OCI-LY3 (cell line): Measurements from ENCODE around the gene KRT1.

Experiments
- H2AFZ ChIP-seq: fragments of 200-600, 300-600 bp; shearing (Covaris generic); 2 replicates; pipeline ENCODE4 v1.6.0; 2014; ENCODE audit warnings: antibody characterized with exemption, low read depth, low read length
- H3K27ac ChIP-seq: fragments of 200-600, 300-600 bp; sonication (generic); 2 replicates; pipeline ENCODE4 v1.5.1; 2014; ENCODE audit warnings: mild to moderate bottlenecking, low read length, moderate library complexity, mixed read lengths
- H3K27me3 ChIP-seq: fragments of 200-600, 300-600 bp; sonication (generic); 2 replicates; pipeline ENCODE4 v1.6.1; 2014; ENCODE audit warnings: low read depth, low read length, mixed read lengths
- H3K36me3 ChIP-seq: fragments of 200-600, 300-600 bp; sonication (generic); replicated peaks from 2 replicates; pipeline ENCODE3; 2014; ENCODE audit warnings: low read depth, low read length, mixed read lengths
- H3K4me1 ChIP-seq: fragments of 300-600, 200-600 bp; sonication (generic); 2 replicates; pipeline ENCODE4 v1.6.1; 2014; ENCODE audit warnings: low read length, mixed read lengths
- H3K4me2 ChIP-seq: fragments of 200-600, 300-600 bp; sonication (generic); 2 replicates; pipeline ENCODE4 v1.6.1; 2014; ENCODE audit warnings: low read length, mixed read lengths
- H3K4me3 ChIP-seq: fragments of 300-600, 200-600 bp; sonication (generic); 2 replicates; pipeline ENCODE4 v1.5.1; 2014; ENCODE audit warnings: antibody characterized with exemption, mild to moderate bottlenecking, low read length, moderate library complexity
- H3K79me2 ChIP-seq: fragments of 300-600, 200-600 bp; shearing (Covaris generic); 2 replicates; pipeline ENCODE4 v1.6.1; 2014; ENCODE audit warnings: mild to moderate bottlenecking, low read length, mixed read lengths
- H3K9ac ChIP-seq: fragments of 300-600, 200-600 bp; shearing (Covaris generic); 2 replicates; pipeline ENCODE4 v1.6.0; 2014; ENCODE audit warnings: mild to moderate bottlenecking, low read length, moderate library complexity
- H3K9me3 ChIP-seq: fragments of 200-600, 300-600 bp; shearing (Covaris generic); 2 replicates; pipeline ENCODE4 v1.6.1; 2014; ENCODE audit warnings: low read length, mixed read lengths; ENCODE audit not compliant: insufficient read depth
- H4K20me1 ChIP-seq: fragments of 200-600, 300-600 bp; sonication (generic); 2 replicates; pipeline ENCODE4 v1.6.1; 2016; ENCODE audit warnings: low read length, mixed read lengths; ENCODE audit not compliant: insufficient read depth
- CTCF ChIP-seq: fragments of 200-600, 300-600 bp; sonication (generic); IDR thresholded peaks from 2 replicates; pipeline ENCODE4 v1.5.1; 2014; ENCODE audit warnings: antibody characterized with exemption, low read length, low read depth
- EZH2phosphoT487 ChIP-seq: fragments of 200-600 bp; shearing (Covaris generic); IDR thresholded peaks from 2 replicates; pipeline ENCODE4 v1.6.1; 2018; ENCODE audit warnings: antibody characterized with exemption, mixed run types, low read depth

Gene KRT1

GRCh38 chr12:52726451-52726850 is 46.2 kb upstream of the KRT1 start:
- H3K36me3 ChIP-seq: no peaks in the 10 kb centered on the region
- H3K4me3 ChIP-seq: no peak overlapping the region
- no peaks in the 10 kb centered on the region for H3K4me1 ChIP-seq
- H4K20me1 ChIP-seq: no peaks in the 10 kb centered on the region
- peaks cover 21% of the 10 kb centered on the region for H3K27me3 ChIP-seq
- no peak overlapping the region for H3K27ac ChIP-seq
- H2AFZ ChIP-seq: no peak overlapping the region
- H3K4me2 ChIP-seq: no peak overlapping the region
- no peak overlapping the region for H3K9ac ChIP-seq
- H3K9me3 ChIP-seq: no peaks in the 10 kb centered on the region
- TF ChIP-seq CTCF (no peak), EZH2phosphoT487 (no peak)
- H3K79me2 ChIP-seq: no peaks in the 10 kb centered on the region

GRCh38 chr12:52724384-52724783 is 44.2 kb upstream of the KRT1 start:
- H3K9ac ChIP-seq: no peak overlapping the region
- no peaks in the 10 kb centered on the region for H3K4me1 ChIP-seq
- H3K4me2 ChIP-seq: no peak overlapping the region
- H3K27ac ChIP-seq: no peak overlapping the region
- no peak for TF ChIP-seq CTCF
- TF ChIP-seq EZH2phosphoT487: no peak
- no peak overlapping the region for H3K4me3 ChIP-seq
- H4K20me1 ChIP-seq: no peaks in the 10 kb centered on the region
- peaks cover 14% of the 10 kb centered on the region for H3K27me3 ChIP-seq
- H3K36me3 ChIP-seq: no peaks in the 10 kb centered on the region
- no peak overlapping the region for H2AFZ ChIP-seq
- H3K9me3 ChIP-seq: no peaks in the 10 kb centered on the region
- no peaks in the 10 kb centered on the region for H3K79me2 ChIP-seq

- H4K20me1 ChIP-seq: no peaks in the 10 kb centered on the region
- TF ChIP-seq CTCF (no peak), EZH2phosphoT487 (no peak)
- H3K4me2 ChIP-seq: no peak overlapping the region
- no peaks in the 10 kb centered on the region for H3K79me2 ChIP-seq
- H3K36me3 ChIP-seq: no peaks in the 10 kb centered on the region
- H3K9ac ChIP-seq: no peak overlapping the region
- H3K4me1 ChIP-seq: no peaks in the 10 kb centered on the region
- H3K27me3 ChIP-seq: peaks cover 11% of the 10 kb centered on the region
- H3K27ac ChIP-seq: no peak overlapping the region
- H3K9me3 ChIP-seq: no peaks in the 10 kb centered on the region
- H2AFZ ChIP-seq: no peak overlapping the region
- no peak overlapping the region for H3K4me3 ChIP-seq
These were observed 42.5 kb upstream of the KRT1 start for GRCh38 chr12:52722680-52723079.

GRCh38 chr12:52721838-52722470 is 41.7 kb upstream of the KRT1 start:
- no peaks in the 10 kb centered on the region for H3K36me3 ChIP-seq
- no peak for TF ChIP-seq EZH2phosphoT487
- no peak for TF ChIP-seq CTCF
- H3K79me2 ChIP-seq: no peaks in the 10 kb centered on the region
- no peaks in the 10 kb centered on the region for H3K9me3 ChIP-seq
- H3K4me1 ChIP-seq: no peaks in the 10 kb centered on the region
- H4K20me1 ChIP-seq: no peaks in the 10 kb centered on the region
- H3K4me3 ChIP-seq: no peak overlapping the region
- H3K9ac ChIP-seq: no peak overlapping the region
- H3K4me2 ChIP-seq: no peak overlapping the region
- H2AFZ ChIP-seq: no peak overlapping the region
- H3K27ac ChIP-seq: no peak overlapping the region
- H3K27me3 ChIP-seq: peaks cover 6% of the 10 kb centered on the region
